ENCODE data around the gene SGK2. TPM values are rescaled to one million over a fixed set of nuclear protein-coding genes. Genes with fewer than 3 reads are reported as not detected.

Gene SGK2
- total RNA-seq, 2 experiments from 2014 or later = 0.38 to 0.64 TPM

DNA sequence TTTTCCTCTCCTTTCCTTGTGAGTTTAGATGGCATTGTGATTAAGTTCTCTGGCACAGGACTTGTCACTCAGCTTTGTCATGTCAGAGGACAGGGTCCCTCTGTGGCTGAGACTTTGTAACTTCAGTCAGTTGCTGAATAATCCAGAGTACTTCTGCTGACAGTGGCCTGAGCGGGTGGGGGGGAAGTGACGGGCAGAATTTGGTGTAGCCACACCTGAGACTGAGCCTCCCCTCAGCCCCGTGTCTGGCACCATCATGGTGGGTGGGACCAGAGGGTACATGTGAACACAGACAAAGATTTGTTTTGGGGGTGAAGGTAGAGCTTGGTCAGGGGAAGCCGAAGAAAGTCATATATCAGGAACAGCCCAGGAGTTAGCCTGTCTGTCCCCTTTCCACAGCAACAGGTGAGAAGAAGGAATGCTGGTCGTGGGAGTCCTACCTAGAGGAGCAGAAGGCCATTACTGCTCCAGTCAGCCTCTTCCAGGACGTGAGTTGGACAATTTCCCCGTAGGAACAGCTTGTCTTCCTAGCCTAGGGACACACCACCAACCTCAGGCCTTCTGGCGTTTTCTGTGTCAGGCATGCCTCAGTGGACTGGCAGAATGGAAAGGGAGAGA, 30.5 kb upstream of the SGK2 start:
- Histone ChIP-seq H3K4me1 (ENCODE audit: insufficient read depth, low read length) (no peaks in the 10 kb centered on the region), H3K36me3 (ENCODE audit: insufficient read depth, low read length) (peaks cover 2% of the 10 kb centered on the region), H3K9me3 (ENCODE audit: control insufficient read depth in 1 of 2, insufficient read depth in 1 of 2, low read length in 2 of 2) (no peaks in the 10 kb centered on the region), H3K27ac (ENCODE audit: low read depth in 1 of 2, low read length in 2 of 2) (no peak overlapping the region), H3K27me3 (ENCODE audit: control insufficient read depth in 1 of 2, insufficient read depth in 2 of 2, low read length in 2 of 2) (no peaks in the 10 kb centered on the region), H3K4me3 (ENCODE audit: low read length) (no peak overlapping the region)
- intact Hi-C loops (cut with DNase I, micrococcal nuclease) = no loop called here
- H3K27me3 Mint-ChIP-seq = no peaks in the 10 kb centered on the region
- ATAC-seq (ENCODE audit: poor library complexity) = no peak
- POLR2A ChIA-PET = no interaction called here
- TF ChIP-seq, protein P1, sequence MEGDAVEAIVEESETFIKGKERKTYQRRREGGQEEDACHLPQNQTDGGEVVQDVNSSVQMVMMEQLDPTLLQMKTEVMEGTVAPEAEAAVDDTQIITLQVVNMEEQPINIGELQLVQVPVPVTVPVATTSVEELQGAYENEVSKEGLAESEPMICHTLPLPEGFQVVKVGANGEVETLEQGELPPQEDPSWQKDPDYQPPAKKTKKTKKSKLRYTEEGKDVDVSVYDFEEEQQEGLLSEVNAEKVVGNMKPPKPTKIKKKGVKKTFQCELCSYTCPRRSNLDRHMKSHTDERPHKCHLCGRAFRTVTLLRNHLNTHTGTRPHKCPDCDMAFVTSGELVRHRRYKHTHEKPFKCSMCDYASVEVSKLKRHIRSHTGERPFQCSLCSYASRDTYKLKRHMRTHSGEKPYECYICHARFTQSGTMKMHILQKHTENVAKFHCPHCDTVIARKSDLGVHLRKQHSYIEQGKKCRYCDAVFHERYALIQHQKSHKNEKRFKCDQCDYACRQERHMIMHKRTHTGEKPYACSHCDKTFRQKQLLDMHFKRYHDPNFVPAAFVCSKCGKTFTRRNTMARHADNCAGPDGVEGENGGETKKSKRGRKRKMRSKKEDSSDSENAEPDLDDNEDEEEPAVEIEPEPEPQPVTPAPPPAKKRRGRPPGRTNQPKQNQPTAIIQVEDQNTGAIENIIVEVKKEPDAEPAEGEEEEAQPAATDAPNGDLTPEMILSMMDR (IDR thresholded peaks at IDR 0.05) = no peak
- peaks cover 5% of the 10 kb centered on the region for H3K36me3 Mint-ChIP-seq (ENCODE audit: low read depth)
- H3K4me1 Mint-ChIP-seq (ENCODE audit: low read depth) = no peaks in the 10 kb centered on the region
- H3K4me3 Mint-ChIP-seq = no peak overlapping the region
- CTCF ChIA-PET = no interaction called here
- no peak for DNase-seq
- H3K9me3 Mint-ChIP-seq = peaks cover 5% of the 10 kb centered on the region
- H3K27ac Mint-ChIP-seq = no peak overlapping the region

DNA sequence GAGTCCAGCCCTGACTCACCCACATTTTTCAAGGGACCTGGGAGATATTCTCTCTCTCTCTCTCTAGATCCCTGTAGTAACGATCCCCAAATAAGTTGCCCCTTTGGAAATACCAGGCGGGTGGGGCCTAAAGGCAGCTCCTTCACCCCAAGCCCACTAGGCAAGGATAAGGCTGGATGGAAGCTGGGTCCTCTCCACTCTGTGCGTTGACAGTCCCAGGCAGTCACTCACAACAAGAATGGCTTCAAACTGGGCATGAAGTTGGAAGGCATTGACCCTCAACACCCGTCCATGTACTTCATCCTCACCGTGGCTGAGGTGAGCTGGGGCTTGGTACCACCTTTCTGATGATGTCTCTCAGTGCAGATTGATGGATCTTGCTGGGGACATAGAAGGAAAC, 29.8 kb upstream of the SGK2 start:
- POLR2A ChIA-PET = interaction anchor here (0.7 kb wide), 1 partner anchor 22 kb away, joined by 3 read pairs; the partner anchor contains the start of gene L3MBTL1
- no peaks in the 10 kb centered on the region for H3K9me3 ChIP-seq (ENCODE audit: control insufficient read depth in 1 of 2, insufficient read depth in 1 of 2, low read length in 2 of 2)

DNA sequence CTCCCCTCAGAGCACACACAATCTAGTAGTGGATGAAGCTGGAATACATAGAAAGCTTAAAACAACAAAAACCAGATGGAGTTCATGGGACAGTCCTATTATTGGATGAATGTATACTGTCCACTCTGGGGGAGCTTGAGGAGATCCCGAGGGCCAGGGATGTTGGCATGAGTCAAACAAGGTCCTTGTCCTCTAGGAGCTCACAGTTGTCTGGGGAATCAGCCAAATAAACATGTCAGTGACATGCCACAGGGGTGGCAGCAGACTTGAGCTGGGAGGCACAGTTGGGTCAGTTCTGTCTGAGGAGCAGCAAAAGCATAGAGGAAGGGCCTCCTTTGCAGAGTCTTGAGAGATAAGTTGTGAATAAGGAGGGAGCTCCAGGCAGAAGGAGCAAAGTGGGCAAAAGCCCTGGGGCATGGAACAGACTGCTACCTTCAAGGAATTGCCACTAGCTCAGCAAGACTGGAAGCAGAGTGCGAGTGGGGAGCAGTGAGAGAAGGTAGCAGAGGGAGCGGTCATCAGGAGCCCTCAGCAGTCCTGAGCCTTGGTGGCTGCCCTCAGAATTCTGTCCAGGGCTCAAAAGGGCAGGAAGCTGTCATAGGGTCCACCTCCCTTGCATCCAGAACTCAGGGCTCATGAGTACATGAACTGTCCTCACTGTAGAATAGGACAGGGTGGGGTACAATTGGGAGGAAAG, 29.2 kb upstream of the SGK2 start:
- intact Hi-C loops (cut with DNase I, micrococcal nuclease) = no loop called here
- no peak for ATAC-seq (ENCODE audit: poor library complexity)
- Mint-ChIP-seq H3K36me3 (ENCODE audit: low read depth) (peaks cover 5% of the 10 kb centered on the region), H3K27ac (no peak overlapping the region), H3K4me1 (ENCODE audit: low read depth) (no peaks in the 10 kb centered on the region), H3K27me3 (no peaks in the 10 kb centered on the region), H3K9me3 (peaks cover under 1% of the 10 kb centered on the region), H3K4me3 (no peak overlapping the region)
- CTCF ChIA-PET = interaction anchor here (1.2 kb wide), 1 partner anchor 9 kb away, joined by 3 read pairs; no protein-coding TSS in a partner anchor
- H3K9me3 ChIP-seq (ENCODE audit: control insufficient read depth in 1 of 2, insufficient read depth in 1 of 2, low read length in 2 of 2) = no peaks in the 10 kb centered on the region
- H3K36me3 ChIP-seq (ENCODE audit: insufficient read depth, low read length) = peaks cover 2% of the 10 kb centered on the region
- H3K27me3 ChIP-seq (ENCODE audit: control insufficient read depth in 1 of 2, insufficient read depth in 2 of 2, low read length in 2 of 2) = no peaks in the 10 kb centered on the region
- no peaks in the 10 kb centered on the region for H3K4me1 ChIP-seq (ENCODE audit: insufficient read depth, low read length)
- H3K27ac ChIP-seq (ENCODE audit: low read depth in 1 of 2, low read length in 2 of 2) = no peak overlapping the region
- DNase-seq = no peak
- POLR2A ChIA-PET = interaction anchor here (0.7 kb wide), 1 partner anchor 22 kb away, joined by 3 read pairs; the partner anchor contains the start of gene L3MBTL1
- TF ChIP-seq, protein P1 (IDR thresholded peaks at IDR 0.05) = no peak
- H3K4me3 ChIP-seq (ENCODE audit: low read length) = no peak overlapping the region

More for the DNA sequence above, 29.8 kb upstream of the SGK2 start:
- CTCF ChIA-PET = interaction anchor here (1.2 kb wide), 1 partner anchor 9 kb away, joined by 3 read pairs; no protein-coding TSS in a partner anchor
- H3K36me3 ChIP-seq (ENCODE audit: insufficient read depth, low read length) = peaks cover 2% of the 10 kb centered on the region
- Mint-ChIP-seq H3K4me3 (no peak overlapping the region), H3K9me3 (peaks cover 5% of the 10 kb centered on the region), H3K4me1 (ENCODE audit: low read depth) (no peaks in the 10 kb centered on the region), H3K36me3 (ENCODE audit: low read depth) (peaks cover 5% of the 10 kb centered on the region), H3K27ac (no peak overlapping the region), H3K27me3 (no peaks in the 10 kb centered on the region)
- DNase-seq (no peak), ATAC-seq (ENCODE audit: poor library complexity) (no peak)
- H3K27ac ChIP-seq (ENCODE audit: low read depth in 1 of 2, low read length in 2 of 2) = no peak overlapping the region
- intact Hi-C loops (cut with DNase I, micrococcal nuclease) = no loop called here
- no peak overlapping the region for H3K4me3 ChIP-seq (ENCODE audit: low read length)
- H3K4me1 ChIP-seq (ENCODE audit: insufficient read depth, low read length) = no peaks in the 10 kb centered on the region
- TF ChIP-seq, protein P1 (IDR thresholded peaks at IDR 0.05) = no peak
- no peaks in the 10 kb centered on the region for H3K27me3 ChIP-seq (ENCODE audit: control insufficient read depth in 1 of 2, insufficient read depth in 2 of 2, low read length in 2 of 2)

All from CD4-positive, alpha-beta T cell (primary cell).